AG04449 (cell line): Measurements from ENCODE around the gene C9orf40.

Source experiments
- CTCF ChIA-PET: fragments of 350-600 bp; formaldehyde crosslinking; extraction: SDS; loops from one replicate; lab custom pipeline; 2021; ENCODE audit warnings: antibody characterized with exemption; lab: Yijun Ruan, JAX
- POLR2A ChIA-PET: fragments of 400-600, 350-600 bp; formaldehyde crosslinking; extraction: SDS; loops from one replicate; lab custom pipeline; 2020; ENCODE audit warnings: antibody characterized with exemption, inconsistent platforms; lab: Yijun Ruan, JAX
- DNase-seq: peaks from one replicate; pipeline ENCODE4 v3.0.0-alpha.2; 2010; ENCODE audit warnings: low read depth, low spot score
- H3K4me3 ChIP-seq: 2 replicates; pipeline ENCODE4 v1.5.1; 2011; ENCODE audit warnings: low read depth, mild to moderate bottlenecking, control low read depth, low read length
- CTCF ChIP-seq: IDR thresholded peaks from one replicate; pipeline ENCODE4 v1.5.1; 2011; ENCODE audit warnings: mild to moderate bottlenecking, moderate library complexity, low read length, control low read depth, inconsistent platforms; ENCODE audit not compliant: insufficient read depth; ENCODE audit errors: missing control alignments

Gene C9orf40

GRCh38 chr9:74949859-74950855, 2.6 kb downstream of the C9orf40 start:
- H3K4me3 ChIP-seq = no peak overlapping the region
- CTCF ChIA-PET = interaction anchor here (0.9 to 2.2 kb wide), 8 partner anchors 11 to 196 kb away, joined by 3 to 19 read pairs (median 4); no protein-coding TSS in a partner anchor
- DNase-seq = no peak
- POLR2A ChIA-PET = interaction anchor here (0.6 kb wide), 1 partner anchor 104 kb away, joined by 3 read pairs; no protein-coding TSS in a partner anchor
- no peak for TF ChIP-seq CTCF

- TF ChIP-seq CTCF = no peak
- POLR2A ChIA-PET = no interaction called here
- no peak overlapping the region for H3K4me3 ChIP-seq
- CTCF ChIA-PET = no interaction called here
- DNase-seq = no peak
Measured at GRCh38 chr9:74948937-74949336, 3.8 kb downstream of the C9orf40 start.

GRCh38 chr9:74946686-74947085, 6.0 kb downstream of the C9orf40 start:
- no peak for DNase-seq
- H3K4me3 ChIP-seq = no peak overlapping the region
- no peak for TF ChIP-seq CTCF
- ChIA-PET CTCF (interaction anchor here (1.0 to 1.8 kb wide), 3 partner anchors 8 to 170 kb away, joined by 3 to 8 read pairs (median 3); no protein-coding TSS in a partner anchor), POLR2A (no interaction called here)

GRCh38 chr9:74942801-74943200, 9.9 kb downstream of the C9orf40 start:
- H3K4me3 ChIP-seq = no peak overlapping the region
- DNase-seq = no peak
- ChIA-PET POLR2A (no interaction called here), CTCF (interaction anchor here (1.8 kb wide), 1 partner anchor 10 kb away, joined by 13 read pairs; the partner anchor contains the start of gene C9orf40)
- TF ChIP-seq CTCF = no peak

DNA sequence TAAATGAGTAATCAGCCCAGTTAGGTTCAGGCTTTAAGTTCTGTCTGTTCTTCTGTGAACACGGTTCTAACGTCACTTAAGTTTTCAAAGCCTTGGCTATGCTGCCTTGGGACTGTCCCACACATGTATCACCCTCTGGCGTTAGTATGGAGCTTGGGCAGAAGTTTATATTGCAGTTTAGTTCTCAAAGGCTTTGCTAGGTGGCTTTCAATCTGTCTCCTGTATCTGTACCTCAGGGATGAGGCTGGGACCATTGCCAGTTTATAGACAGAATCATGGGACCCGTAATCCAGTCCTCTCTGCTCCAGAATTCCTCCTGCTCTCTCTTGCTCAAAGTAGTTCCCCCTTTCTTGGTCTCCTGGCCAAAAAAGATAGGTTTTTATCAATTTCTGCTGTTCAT, 12.1 kb downstream of the C9orf40 start:
- ChIA-PET CTCF (no interaction called here), POLR2A (no interaction called here)
- DNase-seq = no peak
- H3K4me3 ChIP-seq = no peak overlapping the region
- TF ChIP-seq CTCF = no peak

GRCh38 chr9:74935008-74935407, 17.7 kb downstream of the C9orf40 start:
- ChIA-PET POLR2A (no interaction called here), CTCF (interaction anchor here (1.4 kb wide), 1 partner anchor 12 kb away, joined by 3 read pairs; no protein-coding TSS in a partner anchor)
- no peak for DNase-seq
- no peak for TF ChIP-seq CTCF
- no peak overlapping the region for H3K4me3 ChIP-seq
